Activated CD8-positive, alpha-beta T cell treated with anti-CD3 and anti-CD28 coated beads for 36 hours (primary cell): Measurements from ENCODE around the gene PLCB4. TPM values are rescaled to one million over a fixed set of nuclear protein-coding genes. Genes with fewer than 3 reads are reported as not detected.

ENCODE experiments used
- ATAC-seq: fragments of 200-7000 bp; cut with Tn5 transposase; one replicate; pipeline ENCODE4 v1.10.0; 2021; ENCODE audit warnings: mild to moderate bottlenecking, moderate library complexity
- CTCF ChIA-PET: fragments of 350-600 bp; sonication (Branson Sonifier 250); formaldehyde crosslinking; loops from one replicate; lab custom pipeline; 2021; ENCODE audit warnings: antibody characterized with exemption; lab: Charles Lee
- POLR2A ChIA-PET: fragments of 350-600 bp; sonication (Branson Sonifier 250); formaldehyde crosslinking; loops from one replicate; lab custom pipeline; 2021; ENCODE audit warnings: antibody characterized with exemption; lab: Charles Lee
- DNase-seq: peaks from one replicate; pipeline ENCODE4 v3.0.0-alpha.2; 2020
- H3K27ac Mint-ChIP-seq: one replicate; pipeline ENCODE4 v1.8.0; 2021; ENCODE audit warnings: mild to moderate bottlenecking, mixed read lengths
- H3K27me3 Mint-ChIP-seq: one replicate; pipeline ENCODE4 v1.8.0; 2021; ENCODE audit warnings: mixed read lengths
- H3K36me3 Mint-ChIP-seq: one replicate; pipeline ENCODE4 v1.8.0; 2021; ENCODE audit warnings: low read depth, mixed read lengths
- H3K4me1 Mint-ChIP-seq: one replicate; pipeline ENCODE4 v1.8.0; 2021; ENCODE audit warnings: low read depth, mixed read lengths
- H3K4me3 Mint-ChIP-seq: one replicate; pipeline ENCODE4 v1.8.0; 2021; ENCODE audit warnings: mild to moderate bottlenecking, moderate library complexity, mixed read lengths
- H3K9me3 Mint-ChIP-seq: one replicate; pipeline ENCODE4 v1.8.0; 2021; ENCODE audit warnings: mixed read lengths
- CTCF ChIP-seq: fragments of 200-600 bp; IDR thresholded peaks from one replicate; pipeline ENCODE4 v1.8.0; 2022; ENCODE audit warnings: antibody characterized with exemption, mild to moderate bottlenecking
- intact Hi-C: fragments of 100-400 bp; cut with micrococcal nuclease; formaldehyde crosslinking; loops from one replicate; pipeline ENCODE4 v1.10.0; 2022
- total RNA-seq, 2 experiments: library from RNA; stranded (reverse); gene quantifications; one replicate each; pipeline ENCODE4 v1.2.3, GENCODE V29; 2021

PLCB4 gene
- total RNA-seq, 2 experiments from 2014 or later = not detected

GRCh38 chr20:9342651-9343050 lies 273.8 kb downstream of the PLCB4 start:
- Mint-ChIP-seq H3K4me1 (no peaks in the 10 kb centered on the region), H3K36me3 (no peaks in the 10 kb centered on the region), H3K27ac (no peak overlapping the region), H3K27me3 (no peaks in the 10 kb centered on the region), H3K4me3 (no peak overlapping the region), H3K9me3 (no peaks in the 10 kb centered on the region)
- ATAC-seq (no peak), DNase-seq (no peak)
- POLR2A ChIA-PET = no interaction called here
- intact Hi-C loops = no loop called here
- no peak for TF ChIP-seq CTCF
- CTCF ChIA-PET = no interaction called here

DNA sequence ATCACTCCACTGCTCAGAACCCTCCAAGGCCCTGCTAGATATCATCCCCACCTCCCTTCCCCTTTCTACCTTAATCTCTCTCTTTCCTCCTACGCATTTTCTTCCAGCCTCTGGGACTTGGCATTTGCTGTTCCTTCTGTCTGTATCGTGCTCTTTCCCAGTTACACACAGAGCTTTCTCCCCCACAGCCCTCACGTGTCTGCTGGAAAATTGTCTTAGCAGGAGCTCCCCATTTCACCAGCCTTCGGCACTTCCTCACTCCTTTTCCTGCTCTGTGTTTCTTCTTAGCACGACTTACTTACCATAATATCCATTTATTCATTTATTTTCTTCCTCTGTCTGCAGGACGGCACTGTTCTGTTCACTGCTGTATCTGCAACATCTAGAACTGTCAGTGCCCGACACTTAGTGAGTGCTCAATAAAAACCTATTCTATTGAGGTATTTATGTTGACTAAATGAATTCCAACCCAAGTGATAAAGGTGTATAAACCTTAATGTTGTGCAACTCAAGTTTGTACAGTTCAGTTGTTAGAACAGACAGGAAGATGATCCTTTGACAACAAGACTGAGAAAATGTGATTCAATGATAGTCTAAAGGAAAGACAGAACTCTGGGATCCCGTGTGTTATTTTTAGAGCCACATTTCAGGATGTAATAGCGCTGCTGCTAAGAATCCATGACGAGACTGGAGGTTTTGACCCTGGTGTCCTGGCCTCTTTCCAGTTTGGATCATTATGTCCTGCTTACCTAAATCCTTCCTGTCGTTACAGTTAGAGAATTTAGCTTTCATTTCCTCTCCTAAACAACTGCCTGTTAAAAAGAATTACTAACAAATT lies 275.4 kb downstream of the PLCB4 start:
- Mint-ChIP-seq H3K27ac (no peak overlapping the region), H3K27me3 (no peaks in the 10 kb centered on the region), H3K4me3 (no peak overlapping the region), H3K4me1 (no peaks in the 10 kb centered on the region), H3K9me3 (no peaks in the 10 kb centered on the region), H3K36me3 (no peaks in the 10 kb centered on the region)
- DNase-seq (no peak), ATAC-seq (no peak)
- POLR2A ChIA-PET = no interaction called here
- intact Hi-C loops = no loop called here
- TF ChIP-seq CTCF = no peak
- CTCF ChIA-PET = no interaction called here

GRCh38 chr20:9348316-9348715 lies 279.4 kb downstream of the PLCB4 start:
- intact Hi-C loops = no loop called here
- Mint-ChIP-seq H3K4me1 (no peaks in the 10 kb centered on the region), H3K4me3 (no peak overlapping the region), H3K27ac (no peak overlapping the region), H3K36me3 (no peaks in the 10 kb centered on the region), H3K9me3 (no peaks in the 10 kb centered on the region), H3K27me3 (no peaks in the 10 kb centered on the region)
- ATAC-seq (no peak), DNase-seq (no peak)
- POLR2A ChIA-PET = no interaction called here
- CTCF ChIA-PET = interaction anchor here (0.7 kb wide), 1 partner anchor 60 kb away, joined by 3 read pairs; no protein-coding TSS in a partner anchor
- no peak for TF ChIP-seq CTCF

DNA sequence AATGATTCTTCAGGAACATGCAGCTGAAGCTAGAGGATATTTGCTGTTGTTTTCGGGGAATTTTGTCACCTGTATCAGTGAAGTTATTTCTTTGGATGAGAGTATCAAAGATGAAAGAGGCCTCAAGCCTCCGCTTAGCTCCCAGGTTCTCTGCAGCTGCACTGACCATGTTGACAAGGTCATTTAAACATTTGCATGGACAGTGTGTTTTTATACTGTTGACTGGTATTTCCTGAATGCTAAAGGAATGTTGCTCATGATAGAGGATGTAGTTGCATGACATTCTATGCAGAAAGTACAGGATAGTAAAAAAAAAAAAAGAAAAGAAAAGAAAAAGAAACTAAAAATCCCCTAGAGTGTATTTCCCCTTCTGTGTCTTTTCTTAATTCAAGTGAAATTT lies 279.9 kb downstream of the PLCB4 start:
- H3K4me3 Mint-ChIP-seq = no peak overlapping the region
- intact Hi-C loops = no loop called here
- ATAC-seq = no peak
- no peak for DNase-seq
- H3K36me3 Mint-ChIP-seq = no peaks in the 10 kb centered on the region
- no peaks in the 10 kb centered on the region for H3K27me3 Mint-ChIP-seq
- no peak overlapping the region for H3K27ac Mint-ChIP-seq
- TF ChIP-seq CTCF = no peak
- CTCF ChIA-PET = interaction anchor here (0.7 kb wide), 1 partner anchor 59 kb away, joined by 3 read pairs; no protein-coding TSS in a partner anchor
- H3K4me1 Mint-ChIP-seq = no peaks in the 10 kb centered on the region
- POLR2A ChIA-PET = no interaction called here
- H3K9me3 Mint-ChIP-seq = no peaks in the 10 kb centered on the region

GRCh38 chr20:9349249-9349648 lies 280.4 kb downstream of the PLCB4 start:
- no peak for ATAC-seq
- ChIA-PET CTCF (no interaction called here), POLR2A (no interaction called here)
- no peaks in the 10 kb centered on the region for H3K9me3 Mint-ChIP-seq
- no peak for DNase-seq
- no peaks in the 10 kb centered on the region for H3K36me3 Mint-ChIP-seq
- H3K4me1 Mint-ChIP-seq = no peaks in the 10 kb centered on the region
- TF ChIP-seq CTCF = no peak
- no peak overlapping the region for H3K27ac Mint-ChIP-seq
- intact Hi-C loops = no loop called here
- no peak overlapping the region for H3K4me3 Mint-ChIP-seq
- no peaks in the 10 kb centered on the region for H3K27me3 Mint-ChIP-seq
